ENCODE results near the gene NAT9.

- no peak for TF ChIP-seq CTCF (IDR thresholded peaks at IDR 0.05; ENCODE audit: poor library complexity)
- TF ChIP-seq EZH2phosphoT487 (IDR thresholded peaks at IDR 0.05; ENCODE audit: low read depth, severe bottlenecking, unreplicated experiment) = no peak
- no peak for TF ChIP-seq EZH2 (IDR thresholded peaks at IDR 0.05; ENCODE audit: borderline replicate concordance)
Observed at GRCh38 chr17:74785981-74786360, 9.8 kb upstream of the NAT9 start.
